Spleen (tissue), 11 donors: ENCODE measurements around the gene INHA. TPM values are rescaled to one million over a fixed set of nuclear protein-coding genes. Genes with fewer than 3 reads are reported as not detected.

ENCODE experiments used
- DNase-seq: peaks from one replicate; pipeline ENCODE4 v3.0.0-alpha.2; 2020
- H3K27ac ChIP-seq, 8 donors: fragments of 200-600 bp; sonication (generic) in 7 of 8; 1 replicate in 4 of 8; 2 replicates in 4 of 8; pipeline versions ENCODE4 v1.5.0 to v1.8.0; 2016 to 2021; ENCODE audit warnings: inconsistent platforms in 4 of 8, mild to moderate bottlenecking in 4 of 8, moderate library complexity in 1 of 8
- H3K27me3 ChIP-seq, 7 donors: fragments of 200-600 bp; sonication (generic) in 6 of 7; replicated peaks in 1 of 7; 1 replicate in 4 of 7; 2 replicates in 3 of 7; pipeline versions ENCODE4 v1.5.0 to v1.8.0; 2016 to 2021; ENCODE audit warnings: inconsistent platforms in 3 of 7, mild to moderate bottlenecking in 1 of 7
- H3K36me3 ChIP-seq, 6 donors: fragments of 200-600 bp; sonication (generic) in 5 of 6; 1 replicate in 4 of 6; 2 replicates in 2 of 6; pipeline versions ENCODE4 v1.5.0 to v1.8.0; 2016 to 2021; ENCODE audit warnings: inconsistent platforms in 2 of 6
- H3K4me1 ChIP-seq, 6 donors: fragments of 200-600 bp; sonication (generic) in 5 of 6; 1 replicate in 3 of 6; 2 replicates in 3 of 6; pipeline versions ENCODE4 v1.5.0 to v1.8.0; 2016 to 2021; ENCODE audit warnings: inconsistent platforms in 3 of 6
- H3K4me3 ChIP-seq, 8 donors: fragments of 200-600 bp; sonication (generic) in 7 of 8; 1 replicate in 4 of 8; 2 replicates in 4 of 8; pipeline versions ENCODE4 v1.5.0 to v1.8.0; 2016 to 2021; ENCODE audit warnings: inconsistent platforms in 4 of 8, mild to moderate bottlenecking in 4 of 8, moderate library complexity in 2 of 8
- H3K9me3 ChIP-seq, 8 donors: fragments of 200-600 bp; sonication (generic) in 7 of 8; 1 replicate in 4 of 8; 2 replicates in 4 of 8; pipeline versions ENCODE4 v1.5.0 to v1.8.0; 2016 to 2021; ENCODE audit warnings: inconsistent platforms in 4 of 8
- POLR2A ChIP-seq, 3 donors: fragments of 450-650 bp; IDR thresholded peaks; one replicate each; pipeline ENCODE4 v1.5.1; 2017; ENCODE audit warnings: antibody characterized with exemption in 3 of 3, mild to moderate bottlenecking in 1 of 3
- POLR2AphosphoS5 ChIP-seq, 3 donors: sonication (generic); formaldehyde crosslinking; IDR thresholded peaks; one replicate each; pipeline ENCODE4 v1.5.1; 2017; ENCODE audit warnings: antibody characterized with exemption in 3 of 3
- WGBS, 5 donors: extraction: QIAGEN DNeasy Blood & Tissue Kit in 3 of 5; methylation state at CpG; one replicate each; pipeline versions ENCODE4 v1.1.5 to v1.1.7; 2013 to 2018; 5-methylcytosine and 5-hydroxymethylcytosine counted together
- intact Hi-C: fragments of 100-400 bp; cut with DNase I; formaldehyde crosslinking; loops from one replicate; pipeline ENCODE4 v1.15.0; 2023; ENCODE audit warnings: low total_unique reads
- polyA plus RNA-seq, 3 donors: library from polyadenylated mRNA; stranded (reverse); fragments of 200-250 nt; gene quantifications; one replicate each; pipeline ENCODE4 v1.2.1, GENCODE V29; 2013
- total RNA-seq, 7 donors: library from RNA; depleted of rRNA in 3 of 7; stranded (reverse); fragments of >200 nt in 3 of 7; fragmentation: NEBNext Ultra II Directional in 4 of 7; extraction: Animal tissue kit (Norgen Biotek cat#: 25700) in 4 of 7; gene quantifications; one replicate each; pipeline versions ENCODE4 v1.1.0 to v1.2.1, GENCODE V29; 2016 to 2021
- TF ChIP-seq, protein P1 (sequence below), 11 experiments: fragments of 200-600 bp in 7 of 11; fragments of 450-650 bp in 4 of 11; sonication (generic) in 4 of 11; IDR thresholded peaks in 8 of 11; conservative IDR thresholded peaks in 3 of 11; 1 replicate in 7 of 11; 2 replicates in 4 of 11; pipeline versions ENCODE4 v1.4.0 to v1.8.0; 2016 to 2021; ENCODE audit warnings: antibody characterized with exemption in 11 of 11, inconsistent platforms in 4 of 11, mild to moderate bottlenecking in 1 of 11
- donor health status: healthy with polysubstance abuse.
- donor health status: DM: no; HTN: no; CAD: no; lungs with moderate emphysema.
- donor health status: DM: no; HTN: no; CAD: no.
- donor health status: Bipolar disorder and iron deficiency.
- donor health status: healthy.
- donor health status: DM: no; HTN: no; CAD: no.
- donor health status: DM: yes; HTN: yes; CAD: no.

INHA gene
- total and polyA plus RNA-seq, 10 donors, result 0.08 to 0.46 (median 0.31) TPM; not detected in 6

DNA sequence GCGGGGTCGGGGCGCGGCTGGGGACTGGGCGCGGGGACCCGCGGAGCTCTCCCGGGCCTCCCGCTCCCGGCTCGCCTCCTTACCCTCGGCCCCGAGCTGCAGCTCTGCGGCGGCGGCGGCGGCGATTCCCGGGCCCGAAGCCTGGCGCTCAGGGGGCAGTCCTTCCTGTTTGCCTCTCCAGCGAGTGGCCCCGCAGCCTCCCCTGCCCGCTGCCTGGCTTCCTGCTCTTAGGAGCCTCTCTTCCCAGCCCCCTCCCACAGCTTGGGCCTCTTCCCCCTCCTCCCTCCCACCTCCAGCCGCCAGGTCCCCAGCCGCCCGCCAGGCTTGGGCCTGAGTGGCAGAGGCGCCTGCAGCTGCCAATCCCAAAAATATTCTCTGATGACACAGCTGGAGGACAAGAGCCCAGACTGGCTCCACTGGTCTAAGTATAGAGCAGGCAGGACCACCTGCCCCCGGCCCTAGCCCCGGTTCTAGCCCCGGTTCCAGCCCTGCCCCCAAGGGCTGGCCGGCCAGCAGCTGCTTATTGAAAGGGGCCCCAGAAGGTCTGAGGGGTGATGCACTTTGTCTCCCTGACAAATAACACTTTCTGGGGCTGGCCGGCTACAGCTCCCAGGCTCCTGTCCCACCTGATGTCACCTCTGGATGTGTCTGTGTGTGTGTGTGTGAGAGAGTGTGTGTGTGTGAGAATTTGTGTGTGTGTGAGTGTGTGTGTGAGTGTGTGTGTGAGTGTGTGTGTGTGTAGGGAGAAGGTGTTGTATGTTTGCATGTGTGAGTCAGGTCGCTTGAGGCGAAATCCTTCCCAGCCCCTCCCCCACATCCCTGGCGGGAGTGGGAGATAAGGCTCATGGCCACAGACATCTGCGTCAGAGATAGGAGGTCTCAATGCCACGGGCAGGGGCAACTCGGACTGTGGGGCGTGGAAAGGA lies 536 bp upstream of the INHA start, which contains the start of gene OBSL1:
OBSL1 (minus strand) TSS at position 229 of the 926 bp plus-strand sequence. CDS start 307 bp downstream, outside the sequence.
- peak in 2 of 3 donors; percentile 48 to 54 for TF ChIP-seq POLR2AphosphoS5 (IDR thresholded peaks at IDR 0.05)
- TF ChIP-seq, protein P1, sequence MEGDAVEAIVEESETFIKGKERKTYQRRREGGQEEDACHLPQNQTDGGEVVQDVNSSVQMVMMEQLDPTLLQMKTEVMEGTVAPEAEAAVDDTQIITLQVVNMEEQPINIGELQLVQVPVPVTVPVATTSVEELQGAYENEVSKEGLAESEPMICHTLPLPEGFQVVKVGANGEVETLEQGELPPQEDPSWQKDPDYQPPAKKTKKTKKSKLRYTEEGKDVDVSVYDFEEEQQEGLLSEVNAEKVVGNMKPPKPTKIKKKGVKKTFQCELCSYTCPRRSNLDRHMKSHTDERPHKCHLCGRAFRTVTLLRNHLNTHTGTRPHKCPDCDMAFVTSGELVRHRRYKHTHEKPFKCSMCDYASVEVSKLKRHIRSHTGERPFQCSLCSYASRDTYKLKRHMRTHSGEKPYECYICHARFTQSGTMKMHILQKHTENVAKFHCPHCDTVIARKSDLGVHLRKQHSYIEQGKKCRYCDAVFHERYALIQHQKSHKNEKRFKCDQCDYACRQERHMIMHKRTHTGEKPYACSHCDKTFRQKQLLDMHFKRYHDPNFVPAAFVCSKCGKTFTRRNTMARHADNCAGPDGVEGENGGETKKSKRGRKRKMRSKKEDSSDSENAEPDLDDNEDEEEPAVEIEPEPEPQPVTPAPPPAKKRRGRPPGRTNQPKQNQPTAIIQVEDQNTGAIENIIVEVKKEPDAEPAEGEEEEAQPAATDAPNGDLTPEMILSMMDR (IDR thresholded peaks at IDR 0.05 in 8 of 11, conservative IDR thresholded peaks at IDR 0.05 in 3 of 11), result no peak
- 10 to 47% (median 16%) methylated on average over 11 to 42 of the region's 42 CpGs for WGBS, 5 donors
- intact Hi-C loops, result no loop called here
- peak within 1 kb of the TSS in 7 of 8 donors; percentile 38 to 80 (median 75) for H3K27ac ChIP-seq
- H3K9me3 ChIP-seq, result no peaks in the 10 kb centered on the region
- H3K4me3 ChIP-seq, result peak within 1 kb of the TSS; percentile 46 to 78 (median 54)
- peaks cover 0 to 12% (median 0%) of the 10 kb centered on the region in 6 donors for H3K36me3 ChIP-seq
- H3K4me1 ChIP-seq, result peaks cover 0 to 22% (median 20%) of the 10 kb centered on the region in 6 donors
- peaks cover 0 to 74% (median 21%) of the 10 kb centered on the region in 7 donors for H3K27me3 ChIP-seq
- no peak for DNase-seq

DNA sequence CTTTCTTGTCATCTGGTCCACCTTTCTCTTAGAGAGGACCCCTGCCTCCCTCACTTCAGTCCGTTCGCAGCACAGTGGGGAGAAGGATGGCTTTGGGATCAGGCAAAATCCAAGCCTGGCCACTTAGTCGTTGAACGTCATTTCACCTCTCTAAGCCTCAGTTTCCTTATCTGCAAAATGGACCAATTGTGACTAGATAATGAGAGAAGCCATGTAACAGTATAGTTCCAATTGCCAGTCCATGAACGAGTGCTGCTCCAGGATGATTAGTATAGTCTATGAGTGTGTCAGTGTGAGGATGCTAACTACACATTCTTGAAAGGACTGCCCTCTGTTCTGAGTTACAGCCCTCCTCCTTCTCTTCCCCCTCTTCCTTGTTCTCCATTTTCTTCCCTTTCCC lies 1.1 kb downstream of the INHA start:
- Histone ChIP-seq H3K36me3 (no peaks in the 10 kb centered on the region), H3K4me1 (peaks cover 0 to 22% (median 20%) of the 10 kb centered on the region in 6 donors), H3K27ac (no peak overlapping the region), H3K27me3 (peaks cover 0 to 88% (median 21%) of the 10 kb centered on the region in 7 donors), H3K9me3 (no peaks in the 10 kb centered on the region), H3K4me3 (no peak overlapping the region)
- intact Hi-C loops, result no loop called here
- DNase-seq, result no peak
- no peak for TF ChIP-seq POLR2A (IDR thresholded peaks at IDR 0.05)
- no peak for TF ChIP-seq POLR2AphosphoS5 (IDR thresholded peaks at IDR 0.05)
- TF ChIP-seq, protein P1 (IDR thresholded peaks at IDR 0.05 in 8 of 11, conservative IDR thresholded peaks at IDR 0.05 in 3 of 11), result no peak
- WGBS, 5 donors, result 85 to 89% (median 86%) methylated on average over 5 of the region's 5 CpGs

DNA sequence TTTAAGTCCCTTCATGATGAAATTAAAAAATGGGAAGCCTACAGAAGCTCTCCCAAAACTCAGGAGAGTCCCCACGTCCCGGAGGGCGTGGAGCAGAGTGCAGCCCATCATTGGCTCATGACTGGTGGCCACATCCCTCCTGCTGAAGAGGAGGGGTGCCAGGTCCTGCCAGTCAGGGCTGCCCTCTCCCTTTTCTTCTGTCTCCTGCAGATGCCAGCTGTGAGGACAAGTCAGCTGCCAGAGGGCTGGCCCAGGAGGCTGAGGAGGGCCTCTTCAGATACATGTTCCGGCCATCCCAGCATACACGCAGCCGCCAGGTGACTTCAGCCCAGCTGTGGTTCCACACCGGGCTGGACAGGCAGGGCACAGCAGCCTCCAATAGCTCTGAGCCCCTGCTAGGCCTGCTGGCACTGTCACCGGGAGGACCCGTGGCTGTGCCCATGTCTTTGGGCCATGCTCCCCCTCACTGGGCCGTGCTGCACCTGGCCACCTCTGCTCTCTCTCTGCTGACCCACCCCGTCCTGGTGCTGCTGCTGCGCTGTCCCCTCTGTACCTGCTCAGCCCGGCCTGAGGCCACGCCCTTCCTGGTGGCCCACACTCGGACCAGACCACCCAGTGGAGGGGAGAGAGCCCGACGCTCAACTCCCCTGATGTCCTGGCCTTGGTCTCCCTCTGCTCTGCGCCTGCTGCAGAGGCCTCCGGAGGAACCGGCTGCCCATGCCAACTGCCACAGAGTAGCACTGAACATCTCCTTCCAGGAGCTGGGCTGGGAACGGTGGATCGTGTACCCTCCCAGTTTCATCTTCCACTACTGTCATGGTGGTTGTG lies 2.6 kb downstream of the INHA start:
- H3K36me3 ChIP-seq, result no peaks in the 10 kb centered on the region
- H3K9me3 ChIP-seq, result no peaks in the 10 kb centered on the region
- H3K27ac ChIP-seq, result no peak overlapping the region
- TF ChIP-seq POLR2AphosphoS5 (IDR thresholded peaks at IDR 0.05) (no peak), POLR2A (IDR thresholded peaks at IDR 0.05) (no peak)
- TF ChIP-seq, protein P1 (IDR thresholded peaks at IDR 0.05 in 8 of 11, conservative IDR thresholded peaks at IDR 0.05 in 3 of 11), result no peak
- H3K4me3 ChIP-seq, result no peak overlapping the region
- peaks cover 0 to 74% (median 21%) of the 10 kb centered on the region in 7 donors for H3K27me3 ChIP-seq
- 79 to 91% (median 86%) methylated on average over 12 to 22 of the region's 22 CpGs for WGBS, 5 donors
- intact Hi-C loops, result no loop called here
- peaks cover 0 to 22% (median 19%) of the 10 kb centered on the region in 6 donors for H3K4me1 ChIP-seq
- peak; percentile 71 for DNase-seq
